Measurements from ENCODE around the gene MARCHF11. TPM values are rescaled to one million over a fixed set of nuclear protein-coding genes. Genes with fewer than 3 reads are reported as not detected.

MARCHF11 gene
- total and polyA plus RNA-seq, 2 experiments from 2014 or later: 0.17 to 1.5 TPM

DNA sequence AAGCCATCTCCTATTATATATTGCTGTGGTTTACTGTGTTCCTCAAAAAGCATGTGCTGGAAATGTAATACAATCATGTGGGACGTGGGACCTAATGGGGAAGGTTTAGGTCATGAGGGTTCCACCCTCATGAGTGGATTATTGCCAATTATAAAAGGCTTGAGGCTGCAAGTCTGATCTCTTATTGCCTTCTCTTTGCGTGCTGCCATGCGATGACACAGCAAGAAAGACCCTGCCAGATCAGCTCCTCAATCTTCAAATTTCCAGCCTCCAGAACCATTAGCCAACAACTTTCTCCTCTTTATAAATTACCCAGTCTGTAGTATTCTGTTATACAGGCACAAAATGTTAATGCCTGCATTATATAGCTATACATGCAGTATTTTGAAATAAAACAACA, 45.4 kb downstream of the MARCHF11 start:
- Histone ChIP-seq H3K4me3 (no peak overlapping the region), H3K9me2 (ENCODE audit: insufficient read depth) (no peaks in the 10 kb centered on the region), H4K20me1 (replicated peaks; ENCODE audit: insufficient read depth) (no peaks in the 10 kb centered on the region), H3K27ac (ENCODE audit: low read depth) (no peak overlapping the region), H3K79me2 (replicated peaks; ENCODE audit: insufficient read depth) (no peaks in the 10 kb centered on the region), H3K4me2 (no peak overlapping the region), H3K4me1 (ENCODE audit: insufficient read depth) (peaks cover 9% of the 10 kb centered on the region; the same call in 1 of the 2 replicates), H3F3A (replicated peaks; ENCODE audit: low read depth) (no peaks in the 10 kb centered on the region), H3K36me3 (ENCODE audit: insufficient read depth) (peaks cover 5% of the 10 kb centered on the region; the same call in 1 of the 2 replicates), H3K27me3 (ENCODE audit: insufficient read depth) (no peaks in the 10 kb centered on the region), H2AFZ (no peak overlapping the region)
- no peak for TF ChIP-seq STAT1 (IDR thresholded peaks at IDR 0.05; ENCODE audit: unreplicated experiment)
- TF ChIP-seq, protein P1, sequence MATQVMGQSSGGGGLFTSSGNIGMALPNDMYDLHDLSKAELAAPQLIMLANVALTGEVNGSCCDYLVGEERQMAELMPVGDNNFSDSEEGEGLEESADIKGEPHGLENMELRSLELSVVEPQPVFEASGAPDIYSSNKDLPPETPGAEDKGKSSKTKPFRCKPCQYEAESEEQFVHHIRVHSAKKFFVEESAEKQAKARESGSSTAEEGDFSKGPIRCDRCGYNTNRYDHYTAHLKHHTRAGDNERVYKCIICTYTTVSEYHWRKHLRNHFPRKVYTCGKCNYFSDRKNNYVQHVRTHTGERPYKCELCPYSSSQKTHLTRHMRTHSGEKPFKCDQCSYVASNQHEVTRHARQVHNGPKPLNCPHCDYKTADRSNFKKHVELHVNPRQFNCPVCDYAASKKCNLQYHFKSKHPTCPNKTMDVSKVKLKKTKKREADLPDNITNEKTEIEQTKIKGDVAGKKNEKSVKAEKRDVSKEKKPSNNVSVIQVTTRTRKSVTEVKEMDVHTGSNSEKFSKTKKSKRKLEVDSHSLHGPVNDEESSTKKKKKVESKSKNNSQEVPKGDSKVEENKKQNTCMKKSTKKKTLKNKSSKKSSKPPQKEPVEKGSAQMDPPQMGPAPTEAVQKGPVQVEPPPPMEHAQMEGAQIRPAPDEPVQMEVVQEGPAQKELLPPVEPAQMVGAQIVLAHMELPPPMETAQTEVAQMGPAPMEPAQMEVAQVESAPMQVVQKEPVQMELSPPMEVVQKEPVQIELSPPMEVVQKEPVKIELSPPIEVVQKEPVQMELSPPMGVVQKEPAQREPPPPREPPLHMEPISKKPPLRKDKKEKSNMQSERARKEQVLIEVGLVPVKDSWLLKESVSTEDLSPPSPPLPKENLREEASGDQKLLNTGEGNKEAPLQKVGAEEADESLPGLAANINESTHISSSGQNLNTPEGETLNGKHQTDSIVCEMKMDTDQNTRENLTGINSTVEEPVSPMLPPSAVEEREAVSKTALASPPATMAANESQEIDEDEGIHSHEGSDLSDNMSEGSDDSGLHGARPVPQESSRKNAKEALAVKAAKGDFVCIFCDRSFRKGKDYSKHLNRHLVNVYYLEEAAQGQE (IDR thresholded peaks at IDR 0.05; ENCODE audit: unreplicated experiment): no peak
- no peak for TF ChIP-seq POLR2AphosphoS5 (IDR thresholded peaks at IDR 0.05; ENCODE audit: low read depth)
- TF ChIP-seq JUNB (IDR thresholded peaks at IDR 0.05; ENCODE audit: unreplicated experiment): no peak
- no peak for TF ChIP-seq ZNF331 (CRISPR knock-in tag; IDR thresholded peaks at IDR 0.05; ENCODE audit: low read depth)
- TF ChIP-seq EZH2phosphoT487 (IDR thresholded peaks at IDR 0.05; ENCODE audit: unreplicated experiment): no peak
- no peak for TF ChIP-seq CREB1 (CRISPR knock-in tag; IDR thresholded peaks at IDR 0.05; ENCODE audit: low read depth)
- no peak for TF ChIP-seq EZH2 (IDR thresholded peaks at IDR 0.05; ENCODE audit: low read depth, unreplicated experiment)
- TF ChIP-seq, protein P2, sequence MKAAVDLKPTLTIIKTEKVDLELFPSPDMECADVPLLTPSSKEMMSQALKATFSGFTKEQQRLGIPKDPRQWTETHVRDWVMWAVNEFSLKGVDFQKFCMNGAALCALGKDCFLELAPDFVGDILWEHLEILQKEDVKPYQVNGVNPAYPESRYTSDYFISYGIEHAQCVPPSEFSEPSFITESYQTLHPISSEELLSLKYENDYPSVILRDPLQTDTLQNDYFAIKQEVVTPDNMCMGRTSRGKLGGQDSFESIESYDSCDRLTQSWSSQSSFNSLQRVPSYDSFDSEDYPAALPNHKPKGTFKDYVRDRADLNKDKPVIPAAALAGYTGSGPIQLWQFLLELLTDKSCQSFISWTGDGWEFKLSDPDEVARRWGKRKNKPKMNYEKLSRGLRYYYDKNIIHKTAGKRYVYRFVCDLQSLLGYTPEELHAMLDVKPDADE (IDR thresholded peaks at IDR 0.05): no peak
- TF ChIP-seq NANOG (IDR thresholded peaks at IDR 0.05; ENCODE audit: borderline replicate concordance): no peak
- TF ChIP-seq, protein P3, sequence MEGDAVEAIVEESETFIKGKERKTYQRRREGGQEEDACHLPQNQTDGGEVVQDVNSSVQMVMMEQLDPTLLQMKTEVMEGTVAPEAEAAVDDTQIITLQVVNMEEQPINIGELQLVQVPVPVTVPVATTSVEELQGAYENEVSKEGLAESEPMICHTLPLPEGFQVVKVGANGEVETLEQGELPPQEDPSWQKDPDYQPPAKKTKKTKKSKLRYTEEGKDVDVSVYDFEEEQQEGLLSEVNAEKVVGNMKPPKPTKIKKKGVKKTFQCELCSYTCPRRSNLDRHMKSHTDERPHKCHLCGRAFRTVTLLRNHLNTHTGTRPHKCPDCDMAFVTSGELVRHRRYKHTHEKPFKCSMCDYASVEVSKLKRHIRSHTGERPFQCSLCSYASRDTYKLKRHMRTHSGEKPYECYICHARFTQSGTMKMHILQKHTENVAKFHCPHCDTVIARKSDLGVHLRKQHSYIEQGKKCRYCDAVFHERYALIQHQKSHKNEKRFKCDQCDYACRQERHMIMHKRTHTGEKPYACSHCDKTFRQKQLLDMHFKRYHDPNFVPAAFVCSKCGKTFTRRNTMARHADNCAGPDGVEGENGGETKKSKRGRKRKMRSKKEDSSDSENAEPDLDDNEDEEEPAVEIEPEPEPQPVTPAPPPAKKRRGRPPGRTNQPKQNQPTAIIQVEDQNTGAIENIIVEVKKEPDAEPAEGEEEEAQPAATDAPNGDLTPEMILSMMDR (conservative IDR thresholded peaks at IDR 0.05; ENCODE audit: low read depth in 2 of 2): no peak
- no peak for TF ChIP-seq ZNF114 (CRISPR knock-in tag; IDR thresholded peaks at IDR 0.05)
- TF ChIP-seq, protein P4, sequence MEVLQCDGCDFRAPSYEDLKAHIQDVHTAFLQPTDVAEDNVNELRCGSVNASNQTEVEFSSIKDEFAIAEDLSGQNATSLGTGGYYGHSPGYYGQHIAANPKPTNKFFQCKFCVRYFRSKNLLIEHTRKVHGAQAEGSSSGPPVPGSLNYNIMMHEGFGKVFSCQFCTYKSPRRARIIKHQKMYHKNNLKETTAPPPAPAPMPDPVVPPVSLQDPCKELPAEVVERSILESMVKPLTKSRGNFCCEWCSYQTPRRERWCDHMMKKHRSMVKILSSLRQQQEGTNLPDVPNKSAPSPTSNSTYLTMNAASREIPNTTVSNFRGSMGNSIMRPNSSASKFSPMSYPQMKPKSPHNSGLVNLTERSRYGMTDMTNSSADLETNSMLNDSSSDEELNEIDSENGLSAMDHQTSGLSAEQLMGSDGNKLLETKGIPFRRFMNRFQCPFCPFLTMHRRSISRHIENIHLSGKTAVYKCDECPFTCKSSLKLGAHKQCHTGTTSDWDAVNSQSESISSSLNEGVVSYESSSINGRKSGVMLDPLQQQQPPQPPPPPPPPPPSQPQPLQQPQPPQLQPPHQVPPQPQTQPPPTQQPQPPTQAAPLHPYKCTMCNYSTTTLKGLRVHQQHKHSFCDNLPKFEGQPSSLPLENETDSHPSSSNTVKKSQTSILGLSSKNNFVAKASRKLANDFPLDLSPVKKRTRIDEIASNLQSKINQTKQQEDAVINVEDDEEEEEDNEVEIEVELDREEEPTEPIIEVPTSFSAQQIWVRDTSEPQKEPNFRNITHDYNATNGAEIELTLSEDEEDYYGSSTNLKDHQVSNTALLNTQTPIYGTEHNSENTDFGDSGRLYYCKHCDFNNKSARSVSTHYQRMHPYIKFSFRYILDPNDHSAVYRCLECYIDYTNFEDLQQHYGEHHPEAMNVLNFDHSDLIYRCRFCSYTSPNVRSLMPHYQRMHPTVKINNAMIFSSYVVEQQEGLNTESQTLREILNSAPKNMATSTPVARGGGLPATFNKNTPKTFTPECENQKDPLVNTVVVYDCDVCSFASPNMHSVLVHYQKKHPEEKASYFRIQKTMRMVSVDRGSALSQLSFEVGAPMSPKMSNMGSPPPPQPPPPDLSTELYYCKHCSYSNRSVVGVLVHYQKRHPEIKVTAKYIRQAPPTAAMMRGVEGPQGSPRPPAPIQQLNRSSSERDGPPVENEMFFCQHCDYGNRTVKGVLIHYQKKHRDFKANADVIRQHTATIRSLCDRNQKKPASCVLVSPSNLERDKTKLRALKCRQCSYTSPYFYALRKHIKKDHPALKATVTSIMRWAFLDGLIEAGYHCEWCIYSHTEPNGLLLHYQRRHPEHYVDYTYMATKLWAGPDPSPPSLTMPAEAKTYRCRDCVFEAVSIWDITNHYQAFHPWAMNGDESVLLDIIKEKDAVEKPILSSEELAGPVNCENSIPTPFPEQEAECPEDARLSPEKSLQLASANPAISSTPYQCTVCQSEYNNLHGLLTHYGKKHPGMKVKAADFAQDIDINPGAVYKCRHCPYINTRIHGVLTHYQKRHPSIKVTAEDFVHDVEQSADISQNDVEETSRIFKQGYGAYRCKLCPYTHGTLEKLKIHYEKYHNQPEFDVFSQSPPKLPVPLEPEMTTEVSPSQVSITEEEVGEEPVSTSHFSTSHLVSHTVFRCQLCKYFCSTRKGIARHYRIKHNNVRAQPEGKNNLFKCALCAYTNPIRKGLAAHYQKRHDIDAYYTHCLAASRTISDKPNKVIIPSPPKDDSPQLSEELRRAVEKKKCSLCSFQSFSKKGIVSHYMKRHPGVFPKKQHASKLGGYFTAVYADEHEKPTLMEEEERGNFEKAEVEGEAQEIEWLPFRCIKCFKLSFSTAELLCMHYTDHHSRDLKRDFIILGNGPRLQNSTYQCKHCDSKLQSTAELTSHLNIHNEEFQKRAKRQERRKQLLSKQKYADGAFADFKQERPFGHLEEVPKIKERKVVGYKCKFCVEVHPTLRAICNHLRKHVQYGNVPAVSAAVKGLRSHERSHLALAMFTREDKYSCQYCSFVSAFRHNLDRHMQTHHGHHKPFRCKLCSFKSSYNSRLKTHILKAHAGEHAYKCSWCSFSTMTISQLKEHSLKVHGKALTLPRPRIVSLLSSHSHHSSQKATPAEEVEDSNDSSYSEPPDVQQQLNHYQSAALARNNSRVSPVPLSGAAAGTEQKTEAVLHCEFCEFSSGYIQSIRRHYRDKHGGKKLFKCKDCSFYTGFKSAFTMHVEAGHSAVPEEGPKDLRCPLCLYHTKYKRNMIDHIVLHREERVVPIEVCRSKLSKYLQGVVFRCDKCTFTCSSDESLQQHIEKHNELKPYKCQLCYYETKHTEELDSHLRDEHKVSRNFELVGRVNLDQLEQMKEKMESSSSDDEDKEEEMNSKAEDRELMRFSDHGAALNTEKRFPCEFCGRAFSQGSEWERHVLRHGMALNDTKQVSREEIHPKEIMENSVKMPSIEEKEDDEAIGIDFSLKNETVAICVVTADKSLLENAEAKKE (CRISPR knock-in tag; IDR thresholded peaks at IDR 0.05): no peak
- Mint-ChIP-seq H3K4me3 (no peak overlapping the region), H3K9me3 (peaks cover 22% of the 10 kb centered on the region), H3K36me3 (ENCODE audit: low read depth) (peaks cover 24% of the 10 kb centered on the region), H3K27ac (no peak overlapping the region), H3K27me3 (ENCODE audit: insufficient read depth, low read depth, poor library complexity) (no peaks in the 10 kb centered on the region), H3K4me1 (peaks cover 9% of the 10 kb centered on the region)
- DNase-seq (ENCODE audit: low spot score) (no peak), ATAC-seq (no peak)

Data from GM23338 (cell line).